ENCODE results near the gene PTRH1.

PTRH1 gene

GRCh38 chr9:127734747-127735529 lies 19.5 kb upstream of the PTRH1 start, which contains the start of gene TOR2A:
TSS of gene TOR2A (minus strand) at chr9:127735294. CDS start at chr9:127735270, 24 bp downstream.
- CTCF ChIA-PET: interaction anchor here (0.6 to 9.5 kb wide), 88 partner anchors 9 to 521 kb away, joined by 3 to 156 read pairs (median 4); partner anchors contain the start of genes CDK9, CFAP157, ENG and FPGS
- H3K4me3 ChIP-seq (ENCODE audit: low read depth, low read length): peak within 1 kb of the TSS; percentile 75
- no peak for DNase-seq (ENCODE audit: low read depth, low spot score)
- TF ChIP-seq, protein P1, sequence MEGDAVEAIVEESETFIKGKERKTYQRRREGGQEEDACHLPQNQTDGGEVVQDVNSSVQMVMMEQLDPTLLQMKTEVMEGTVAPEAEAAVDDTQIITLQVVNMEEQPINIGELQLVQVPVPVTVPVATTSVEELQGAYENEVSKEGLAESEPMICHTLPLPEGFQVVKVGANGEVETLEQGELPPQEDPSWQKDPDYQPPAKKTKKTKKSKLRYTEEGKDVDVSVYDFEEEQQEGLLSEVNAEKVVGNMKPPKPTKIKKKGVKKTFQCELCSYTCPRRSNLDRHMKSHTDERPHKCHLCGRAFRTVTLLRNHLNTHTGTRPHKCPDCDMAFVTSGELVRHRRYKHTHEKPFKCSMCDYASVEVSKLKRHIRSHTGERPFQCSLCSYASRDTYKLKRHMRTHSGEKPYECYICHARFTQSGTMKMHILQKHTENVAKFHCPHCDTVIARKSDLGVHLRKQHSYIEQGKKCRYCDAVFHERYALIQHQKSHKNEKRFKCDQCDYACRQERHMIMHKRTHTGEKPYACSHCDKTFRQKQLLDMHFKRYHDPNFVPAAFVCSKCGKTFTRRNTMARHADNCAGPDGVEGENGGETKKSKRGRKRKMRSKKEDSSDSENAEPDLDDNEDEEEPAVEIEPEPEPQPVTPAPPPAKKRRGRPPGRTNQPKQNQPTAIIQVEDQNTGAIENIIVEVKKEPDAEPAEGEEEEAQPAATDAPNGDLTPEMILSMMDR (IDR thresholded peaks at IDR 0.05; ENCODE audit: insufficient read depth, low read length, missing control alignments): peak; percentile 98
- POLR2A ChIA-PET: interaction anchor here (0.7 to 1.6 kb wide), 8 partner anchors 12 to 149 kb away, joined by 3 to 6 read pairs (median 4); partner anchors contain the start of genes PTRH1 and TTC16

DNA sequence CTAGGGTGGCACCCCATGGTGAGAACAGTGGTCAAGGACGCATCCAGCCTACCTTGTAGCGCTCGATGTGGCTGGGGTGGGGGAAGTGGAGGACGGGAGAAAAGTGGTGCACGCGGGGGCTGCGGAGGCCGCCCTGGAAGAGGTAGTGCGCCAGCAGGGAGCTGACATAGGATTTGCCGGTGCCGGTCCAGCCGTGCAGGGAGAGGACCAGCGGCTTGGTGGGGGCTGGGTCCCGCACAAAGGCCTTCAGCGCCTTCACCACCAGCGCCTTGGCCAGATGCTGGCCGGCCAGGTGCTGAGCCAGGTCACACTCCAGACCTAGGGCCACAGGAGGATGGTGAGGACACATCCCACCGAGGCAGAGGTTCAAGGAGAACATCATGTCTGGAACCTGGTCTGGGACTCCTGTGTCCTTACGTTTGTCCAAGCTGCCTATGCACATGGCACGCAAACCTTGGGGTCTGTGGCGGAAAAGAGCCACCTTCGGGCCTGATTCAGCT lies 18.8 kb upstream of the PTRH1 start:
- peak overlapping the region; percentile 75 for H3K4me3 ChIP-seq (ENCODE audit: low read depth, low read length)
- ChIA-PET CTCF (interaction anchor here (0.7 to 9.5 kb wide), 78 partner anchors 10 to 521 kb away, joined by 3 to 156 read pairs (median 5); partner anchors contain the start of genes CDK9, CFAP157, ENG and FPGS), POLR2A (interaction anchor here (0.7 to 1.6 kb wide), 8 partner anchors 11 to 148 kb away, joined by 3 to 6 read pairs (median 4); partner anchors contain the start of genes PTRH1 and TTC16)
- TF ChIP-seq, protein P1 (IDR thresholded peaks at IDR 0.05; ENCODE audit: insufficient read depth, low read length, missing control alignments): no peak
- no peak for DNase-seq (ENCODE audit: low read depth, low spot score)

GRCh38 chr9:127733614-127734013 lies 18.2 kb upstream of the PTRH1 start:
- TF ChIP-seq, protein P1 (IDR thresholded peaks at IDR 0.05; ENCODE audit: insufficient read depth, low read length, missing control alignments): no peak
- POLR2A ChIA-PET: interaction anchor here (1.1 kb wide), 1 partner anchor 120 kb away, joined by 3 read pairs; no protein-coding TSS in a partner anchor
- CTCF ChIA-PET: interaction anchor here (0.9 to 9.5 kb wide), 16 partner anchors 9 to 233 kb away, joined by 3 to 156 read pairs (median 5); partner anchors contain the start of gene STXBP1
- no peak overlapping the region for H3K4me3 ChIP-seq (ENCODE audit: low read depth, low read length)
- no peak for DNase-seq (ENCODE audit: low read depth, low spot score)

- no peak for DNase-seq (ENCODE audit: low read depth, low spot score)
- POLR2A ChIA-PET: no interaction called here
- CTCF ChIA-PET: interaction anchor here (1.0 to 3.8 kb wide), 6 partner anchors 8 to 189 kb away, joined by 3 to 69 read pairs (median 8); no protein-coding TSS in a partner anchor
Measured at GRCh38 chr9:127732444-127732843, 17.0 kb upstream of the PTRH1 start.

DNA sequence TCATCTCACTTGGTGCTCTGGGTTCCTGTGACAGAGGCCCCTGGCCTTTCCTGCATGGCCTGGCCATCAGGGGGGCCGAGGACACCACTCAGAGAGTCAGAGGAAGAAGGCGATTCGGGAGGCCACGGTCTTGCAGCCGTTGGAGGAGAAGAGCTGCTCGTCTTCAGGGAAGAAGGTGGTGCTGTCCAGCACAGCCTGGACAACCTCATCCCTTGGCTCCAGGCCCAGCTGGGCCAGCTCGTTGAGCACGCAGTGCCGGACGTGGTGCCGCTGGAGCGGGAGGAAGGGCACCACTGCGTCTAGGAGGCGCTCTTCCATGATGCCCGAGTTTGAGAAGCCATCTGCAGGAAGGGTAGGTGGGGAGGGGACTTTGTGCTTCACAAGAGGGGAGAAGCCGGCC lies 16.5 kb upstream of the PTRH1 start:
- ChIA-PET POLR2A (interaction anchor here (0.5 kb wide), 1 partner anchor 46 kb away, joined by 8 read pairs; no protein-coding TSS in a partner anchor), CTCF (interaction anchor here (0.7 to 2.9 kb wide), 7 partner anchors 12 to 188 kb away, joined by 3 to 24 read pairs (median 4); no protein-coding TSS in a partner anchor)
- DNase-seq (ENCODE audit: low read depth, low spot score): no peak
- TF ChIP-seq, protein P1 (IDR thresholded peaks at IDR 0.05; ENCODE audit: insufficient read depth, low read length, missing control alignments): no peak
- no peak overlapping the region for H3K4me3 ChIP-seq (ENCODE audit: low read depth, low read length)

More at GRCh38 chr9:127732444-127732843, 17.0 kb upstream of the PTRH1 start:
- no peak overlapping the region for H3K4me3 ChIP-seq (ENCODE audit: low read depth, low read length)
- TF ChIP-seq, protein P1 (IDR thresholded peaks at IDR 0.05; ENCODE audit: insufficient read depth, low read length, missing control alignments): no peak
